ENCODE measurements around the gene SLC22A23.

SLC22A23 gene

DNA sequence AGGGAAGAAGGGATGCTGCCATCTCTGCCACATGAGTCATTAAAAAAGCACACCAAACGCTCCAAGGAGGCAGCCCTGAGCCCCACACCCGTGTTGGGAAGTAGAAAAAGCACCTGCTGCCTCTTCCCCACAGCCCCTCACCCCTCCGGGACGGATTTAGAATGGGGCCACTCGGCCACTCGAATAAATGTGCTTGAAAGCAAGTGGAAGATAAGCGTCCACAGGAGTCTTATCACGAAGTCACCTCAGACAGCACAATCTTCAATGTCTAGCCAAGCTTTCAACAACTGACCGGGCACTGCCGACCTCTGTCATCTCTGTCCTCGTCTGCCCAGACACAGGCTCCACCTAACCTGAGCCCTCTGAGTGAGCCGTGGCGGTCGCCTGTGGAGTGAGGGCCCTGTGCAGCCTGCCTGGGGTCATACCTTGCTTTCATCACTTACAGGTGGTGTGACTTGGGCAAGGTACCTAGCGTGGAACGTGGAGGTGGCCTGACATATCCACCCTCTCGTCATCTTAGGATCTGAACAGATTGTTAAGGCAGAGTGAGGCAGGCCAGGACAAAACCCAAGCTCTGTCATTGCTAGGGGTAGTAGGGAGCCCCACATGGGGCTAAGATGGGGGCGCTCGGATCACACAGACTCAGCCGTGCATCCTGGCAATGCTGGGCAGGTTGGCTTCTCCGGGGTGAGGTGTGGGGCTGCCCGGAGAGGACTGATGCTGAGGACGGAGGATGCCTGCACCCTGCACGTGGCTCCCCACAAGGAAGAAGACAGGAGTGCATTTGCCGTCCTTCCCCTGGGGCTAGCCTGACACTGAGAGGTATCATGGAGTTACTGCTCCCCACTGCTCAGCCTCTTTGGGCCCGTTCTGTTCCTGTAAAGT, 163.3 kb downstream of the SLC22A23 start:
- no peak for DNase-seq

DNA sequence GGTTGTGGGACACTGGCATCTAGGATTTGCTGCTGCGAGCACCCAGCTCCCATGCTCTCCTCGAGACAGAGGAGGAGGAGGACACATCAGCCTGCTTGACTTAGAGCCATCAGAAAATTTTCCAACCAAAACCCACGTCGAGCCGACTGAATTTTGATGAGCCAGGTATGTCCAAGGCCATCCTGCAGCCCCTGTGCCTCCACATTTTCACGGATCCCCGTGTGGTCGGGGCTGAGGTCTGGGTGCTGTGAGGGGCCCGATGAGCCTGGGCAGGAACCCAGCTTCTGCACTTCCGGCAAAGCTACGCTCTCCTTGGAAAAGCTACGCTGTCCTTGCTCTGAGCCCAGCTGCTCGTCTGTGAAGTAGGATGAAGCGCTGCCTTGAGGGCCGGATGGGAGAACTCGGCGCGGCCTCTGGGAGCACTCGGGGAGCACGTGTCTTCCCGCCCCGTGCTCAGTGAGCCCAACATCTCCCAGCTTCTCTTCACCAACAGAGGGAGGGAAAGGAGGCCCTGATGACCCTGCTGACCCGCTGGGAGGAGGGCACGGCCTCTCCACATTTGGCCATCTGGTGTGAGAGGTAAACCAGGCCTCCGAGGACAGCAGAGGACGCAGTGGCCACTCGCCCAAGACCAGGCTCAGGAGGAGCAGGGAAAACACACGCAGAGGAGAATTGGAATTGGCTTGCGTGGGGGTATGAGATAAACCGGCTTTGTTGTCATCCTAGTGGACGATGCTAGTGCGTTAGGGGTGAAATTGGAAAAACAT, 164.2 kb downstream of the SLC22A23 start:
- DNase-seq = no peak

DNA sequence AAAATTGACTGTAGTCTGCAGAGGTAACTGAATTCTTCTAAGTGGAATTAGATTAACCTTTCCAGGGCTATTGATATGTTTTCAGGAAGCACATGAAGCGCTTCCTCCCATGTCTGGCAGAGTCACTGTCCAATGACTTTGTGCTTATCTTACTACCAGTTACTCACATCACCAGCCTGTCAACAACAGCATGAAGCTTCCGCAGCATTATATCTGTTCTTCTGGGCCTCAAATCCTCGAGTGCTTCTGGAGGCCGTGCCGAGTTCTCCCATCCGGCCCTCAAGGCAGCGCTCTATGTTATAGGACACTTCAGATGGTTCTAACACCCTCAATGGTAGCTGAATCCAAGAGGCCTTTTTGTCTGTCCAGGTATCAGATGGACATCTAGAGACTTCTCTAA, 164.9 kb downstream of the SLC22A23 start:
- DNase-seq = peak; percentile 42

DNA sequence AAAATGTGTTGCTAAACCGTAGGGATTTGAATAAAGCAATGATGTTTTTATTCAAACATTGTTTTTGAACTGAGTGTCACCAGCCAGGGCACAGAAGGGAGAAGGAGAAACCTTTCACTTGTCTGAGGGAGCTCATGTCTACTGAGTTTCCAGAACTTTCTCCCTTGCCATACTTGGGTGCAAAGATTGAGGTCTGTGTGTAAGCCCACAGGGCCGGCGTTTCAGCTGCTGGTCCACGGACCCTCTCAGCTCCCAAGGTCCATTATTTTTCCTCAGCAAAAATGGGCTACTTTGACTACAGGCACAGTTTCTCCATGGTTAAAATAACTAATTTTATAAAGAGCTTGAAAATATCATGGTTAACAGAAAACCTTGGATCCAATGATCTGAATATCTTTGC, 165.5 kb downstream of the SLC22A23 start:
- no peak for DNase-seq

DNA sequence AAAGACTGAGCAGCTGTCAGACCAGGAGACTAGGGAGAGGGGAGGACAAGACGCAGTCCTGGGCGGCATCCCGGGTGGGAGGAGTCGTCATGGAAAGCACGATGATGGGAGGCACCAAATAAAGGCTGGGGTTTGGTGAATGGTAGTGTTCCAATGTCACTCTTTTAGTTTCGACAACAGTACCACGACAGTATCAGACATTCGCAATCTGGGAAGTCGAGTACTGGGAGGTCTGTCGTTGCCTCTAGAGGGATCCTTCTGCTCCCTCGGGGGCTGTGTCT, 166.0 kb downstream of the SLC22A23 start:
- no peak for DNase-seq

DNA sequence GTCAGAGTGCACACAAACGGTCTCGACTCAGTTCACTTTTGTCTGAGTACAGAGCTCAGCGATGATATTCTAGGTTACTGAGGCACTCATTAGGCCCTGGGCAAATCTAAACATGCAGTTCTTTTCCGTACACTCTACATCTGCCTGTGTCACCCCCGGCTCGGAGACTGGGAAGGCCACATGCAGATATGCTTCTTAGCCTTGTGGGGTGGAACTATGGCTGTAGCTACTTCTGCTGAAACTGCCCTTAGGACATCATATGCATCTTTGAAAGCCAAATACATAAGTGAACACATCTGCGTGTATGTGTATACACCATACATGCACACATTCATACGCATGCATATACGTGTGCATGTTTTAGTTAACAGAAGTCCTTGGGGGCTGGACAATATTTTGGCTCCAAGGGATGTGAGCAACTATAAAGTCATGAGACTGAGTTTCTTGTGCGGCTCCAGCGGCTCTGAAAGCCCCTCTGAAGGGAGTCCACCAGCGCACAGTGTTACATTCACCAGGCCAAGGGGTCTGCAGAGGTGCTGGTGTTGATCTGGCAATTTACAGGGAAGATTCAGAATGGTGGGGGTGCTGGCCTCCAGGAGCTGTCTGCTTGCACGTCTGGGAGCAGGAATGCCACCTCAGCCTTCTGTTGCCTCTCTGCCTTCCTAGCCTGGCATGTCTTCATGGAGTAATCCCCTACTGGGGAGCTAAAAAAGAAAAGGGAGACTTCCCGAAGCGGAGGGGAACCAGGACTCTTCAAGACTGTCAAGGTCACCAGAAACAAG, 166.5 kb downstream of the SLC22A23 start:
- DNase-seq = no peak

DNA sequence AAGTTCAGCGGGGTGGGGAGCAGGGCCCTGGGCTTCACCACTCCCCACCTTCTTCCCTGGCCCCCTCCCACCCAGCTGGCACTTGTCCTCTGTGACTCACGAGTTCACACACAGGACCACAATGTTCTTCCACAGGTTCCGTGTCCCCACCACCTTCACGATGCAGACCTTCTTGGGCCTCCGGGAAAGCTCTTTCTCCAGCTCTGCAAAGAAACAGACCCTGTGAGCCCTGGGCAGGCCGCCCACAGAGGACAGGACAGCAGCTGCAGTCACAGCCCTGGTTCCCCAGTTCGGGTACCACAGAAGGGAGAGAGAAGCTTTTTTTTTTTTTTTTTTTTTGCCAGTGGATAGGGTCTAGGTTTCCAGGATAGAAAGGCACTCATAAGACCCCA, 167.2 kb downstream of the SLC22A23 start:
- no peak for DNase-seq

DNA sequence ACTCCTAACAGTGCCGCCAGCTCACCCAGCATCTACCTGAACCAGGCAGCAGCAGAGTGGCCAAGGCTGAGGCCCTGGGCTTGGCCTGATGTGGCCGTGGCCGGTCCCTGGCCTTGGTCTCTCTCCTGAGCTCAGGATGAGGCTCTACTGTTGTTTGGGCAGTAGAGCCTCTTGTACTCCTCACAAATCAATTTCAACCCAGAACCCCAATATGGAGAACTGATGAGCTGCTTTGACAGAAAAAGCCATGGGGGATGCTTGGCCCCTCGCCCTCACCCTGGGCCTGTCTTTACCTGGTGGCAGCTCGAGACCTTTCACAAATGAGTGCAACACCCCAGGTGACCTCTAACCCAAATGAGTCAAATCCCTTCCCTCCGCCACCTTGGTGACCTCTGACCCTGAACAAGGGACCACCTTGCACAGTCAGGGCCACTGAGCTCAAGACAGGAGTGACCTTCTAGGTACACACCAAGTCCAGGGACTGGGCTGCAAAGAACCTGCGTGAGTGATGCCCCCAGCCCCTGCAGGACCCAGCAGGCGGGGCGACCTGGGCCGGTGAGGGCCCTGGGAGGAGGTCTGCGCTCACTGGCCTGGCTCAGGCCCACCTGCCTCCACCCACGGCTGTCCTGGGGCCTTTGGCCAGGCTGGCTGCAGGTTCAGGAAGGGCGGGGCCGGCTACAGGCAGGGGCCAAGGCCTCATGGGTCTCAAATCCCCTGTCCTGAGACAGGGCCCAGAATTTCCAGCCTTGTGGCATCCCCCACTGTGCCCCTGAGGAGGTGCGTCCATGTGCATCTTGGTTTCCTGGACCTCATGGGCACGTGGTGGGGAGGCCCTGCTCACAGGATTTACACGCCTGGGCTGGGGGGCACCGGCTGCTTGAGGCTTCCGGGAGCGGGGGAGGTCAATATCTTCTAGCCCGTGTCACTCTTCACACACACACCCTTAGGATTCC, 167.9 kb downstream of the SLC22A23 start:
- no peak for DNase-seq

DNA sequence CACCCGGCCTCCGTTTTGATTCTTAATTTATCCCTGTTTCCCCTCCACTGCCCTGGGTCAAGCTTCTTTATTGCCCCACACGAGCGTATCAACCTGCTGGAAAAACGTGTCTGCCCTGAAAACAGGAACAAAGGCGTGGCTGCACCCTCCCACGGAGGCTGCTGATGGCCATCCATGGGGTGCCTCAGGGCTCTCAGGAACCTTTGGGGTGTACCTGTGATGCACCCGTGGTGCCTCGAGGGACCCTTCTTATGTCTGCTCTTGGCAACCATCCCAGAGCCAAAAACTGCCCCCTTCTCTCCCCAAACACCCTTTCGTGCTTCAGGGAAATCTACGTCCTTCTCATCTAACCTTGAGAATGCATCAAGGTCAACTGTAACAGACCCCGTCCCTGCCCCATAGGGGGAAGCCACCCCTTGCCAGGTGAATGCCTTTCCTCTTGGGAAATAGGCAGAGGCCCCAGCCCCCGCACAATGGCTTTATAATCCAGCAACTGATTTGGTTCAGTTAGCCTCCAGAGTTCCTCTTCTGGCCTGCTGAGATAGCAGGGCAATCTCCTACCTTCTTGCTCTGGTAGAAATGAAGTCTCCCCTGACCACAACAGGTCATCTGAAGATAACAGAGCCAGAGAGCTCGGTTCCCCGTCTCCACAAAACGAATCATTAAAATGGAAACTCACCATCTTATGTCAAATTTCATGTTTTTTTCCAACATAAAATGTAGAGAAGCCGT, 168.7 kb downstream of the SLC22A23 start:
- peak; percentile 92 for DNase-seq

DNA sequence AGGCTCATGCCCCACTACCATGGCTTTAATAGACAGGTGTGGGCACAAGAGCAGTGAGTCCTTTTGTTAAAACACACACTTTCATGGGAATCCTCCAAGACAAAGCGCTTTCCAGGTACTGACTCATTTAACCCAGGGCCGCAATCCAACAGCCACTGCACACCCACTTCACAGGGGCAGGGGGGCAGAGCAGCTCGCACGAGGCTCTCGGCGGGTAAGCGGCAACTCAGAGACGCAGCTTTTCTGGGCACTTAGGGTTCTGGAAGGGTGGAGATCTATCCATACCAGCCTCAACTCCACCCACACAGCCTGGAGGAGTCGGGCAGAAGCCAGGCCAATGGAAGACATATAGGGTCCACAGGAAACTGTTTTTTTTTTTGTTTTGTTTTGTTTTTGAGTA, 169.5 kb downstream of the SLC22A23 start:
- DNase-seq = peak; percentile 26

DNA sequence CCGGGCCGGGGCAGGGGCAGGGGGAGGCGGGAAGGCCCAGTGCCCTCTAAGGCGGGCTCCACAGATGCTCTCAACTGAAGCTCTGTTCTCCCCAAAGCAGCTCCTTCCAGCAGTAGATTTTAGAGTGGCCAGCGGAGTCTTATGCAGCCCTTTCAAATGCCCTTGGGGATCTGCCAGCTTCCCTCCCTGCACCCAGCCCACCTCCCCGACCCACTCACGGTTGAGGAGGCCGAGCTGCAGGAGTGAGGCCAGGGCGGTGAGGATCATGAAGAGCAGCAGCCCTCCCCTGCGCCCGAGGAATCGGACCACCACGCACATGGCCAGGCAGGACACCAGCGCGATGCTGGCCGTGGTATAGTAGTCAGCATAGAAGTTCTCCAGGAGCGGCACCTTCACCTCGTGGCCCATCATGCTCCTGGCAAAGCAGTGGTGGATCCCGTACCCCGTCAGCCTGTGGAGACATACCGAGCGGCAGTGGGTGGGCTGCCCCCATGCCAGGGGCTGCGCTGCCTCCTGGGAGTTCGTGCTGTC, 170.1 kb downstream of the SLC22A23 start:
- DNase-seq = no peak

DNA sequence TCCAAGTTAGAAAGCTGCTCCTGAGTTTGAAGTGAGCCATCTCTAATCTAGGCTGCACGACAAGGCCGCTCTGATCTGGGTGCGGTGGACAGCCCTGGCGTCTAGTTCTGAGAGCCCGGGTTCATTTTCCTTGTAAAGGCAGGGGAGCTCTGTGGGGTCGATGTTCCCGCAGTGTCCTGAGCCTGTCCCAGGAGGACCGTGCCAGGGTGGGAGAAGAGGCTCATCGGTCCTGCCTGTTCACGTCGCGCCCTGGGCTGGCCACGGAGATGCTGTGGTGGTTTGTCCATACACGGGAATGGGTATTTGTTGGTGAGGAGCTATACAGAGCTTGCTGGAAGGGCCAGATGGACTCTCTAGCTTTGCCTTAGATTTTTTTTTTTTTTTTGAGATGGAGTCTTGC, 171.1 kb downstream of the SLC22A23 start:
- no peak for DNase-seq

DNA sequence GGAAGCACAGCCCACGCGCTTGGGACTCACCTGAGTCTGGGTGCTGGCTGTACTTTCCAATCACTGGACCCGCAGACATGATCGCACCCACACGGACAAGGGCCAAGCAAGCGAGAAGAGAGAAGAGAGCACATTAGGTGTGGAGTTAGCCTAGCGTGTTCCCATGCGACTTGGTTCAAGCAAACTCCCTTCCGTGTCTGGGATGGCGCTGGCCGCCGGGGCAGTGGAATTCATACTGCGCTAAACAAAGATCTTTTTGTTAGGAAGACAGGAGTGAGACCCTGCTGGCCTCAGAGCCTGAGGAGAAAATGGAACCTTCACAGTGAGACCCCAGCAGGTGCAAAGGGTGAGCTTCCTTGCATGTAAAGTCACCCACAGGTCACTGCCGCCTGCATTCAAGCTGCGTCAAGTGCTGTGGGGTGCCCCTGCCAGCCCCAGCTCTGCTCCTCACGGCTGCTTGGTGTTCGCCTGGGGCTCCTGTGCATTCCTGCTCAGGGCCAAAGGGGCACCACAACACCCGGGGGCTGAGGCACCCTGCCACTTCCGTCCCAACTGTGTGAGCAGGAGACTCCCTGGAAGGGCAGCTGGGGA, 171.7 kb downstream of the SLC22A23 start:
- no peak for DNase-seq

DNA sequence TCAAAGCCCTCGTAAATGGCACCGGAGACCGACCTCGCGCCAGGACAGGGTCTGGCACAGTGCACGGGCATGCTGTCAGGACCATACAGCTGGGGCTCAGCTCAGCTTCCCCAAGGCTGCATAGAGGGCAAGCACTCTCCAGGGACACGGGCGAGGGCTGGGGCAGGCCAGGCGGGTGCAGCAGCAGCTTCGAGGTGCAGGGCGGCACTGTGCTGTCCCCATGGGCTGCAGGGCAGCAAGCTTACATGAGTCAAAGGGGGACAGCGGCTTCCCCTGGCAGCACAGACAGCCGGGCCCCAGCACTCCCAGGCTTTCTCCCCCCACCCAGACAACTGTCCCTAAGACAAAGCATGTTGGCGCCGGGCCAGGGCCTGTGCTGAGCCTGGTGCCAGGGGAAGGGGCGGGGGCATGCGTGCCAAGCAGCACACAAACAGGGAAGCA, 172.4 kb downstream of the SLC22A23 start:
- DNase-seq = peak; percentile 52

DNA sequence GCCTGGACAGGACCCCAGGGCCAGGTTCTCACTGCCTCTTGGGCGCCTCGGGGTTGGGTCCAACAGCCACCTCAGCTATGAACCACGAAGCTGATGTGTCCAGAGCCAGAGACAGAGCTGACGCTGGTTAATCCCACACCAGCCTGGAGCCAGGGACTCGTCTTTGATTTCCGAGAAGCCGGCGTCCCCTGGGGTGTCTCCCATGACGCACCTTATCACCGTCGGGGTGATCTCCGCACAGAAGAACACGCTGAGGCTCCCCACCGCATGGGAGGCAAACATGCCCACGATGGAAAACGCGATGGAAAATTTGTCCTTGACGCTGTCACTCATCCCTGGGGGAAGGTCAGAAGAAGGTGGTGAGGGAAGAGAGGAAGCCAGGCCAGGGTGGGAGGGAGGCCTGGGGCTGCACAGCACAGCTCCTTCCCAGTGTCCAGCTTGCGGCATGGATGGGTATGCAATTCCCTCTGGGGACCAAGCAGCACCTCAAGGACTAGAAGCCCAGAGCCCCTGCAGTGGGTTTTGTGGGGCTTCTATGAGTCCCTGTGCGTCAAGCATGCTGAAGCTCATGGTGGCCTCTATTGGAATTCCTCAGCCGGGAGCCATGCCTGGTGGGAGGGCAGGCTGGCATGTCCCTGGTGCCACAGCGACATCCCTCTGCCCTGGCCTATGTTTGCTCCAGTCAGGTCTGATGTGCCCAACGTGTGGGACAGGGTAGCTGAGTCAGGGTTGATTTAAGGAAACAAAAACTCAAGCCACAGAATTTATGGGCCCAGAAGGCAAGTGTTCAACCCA, 173.0 kb downstream of the SLC22A23 start:
- DNase-seq = no peak

DNA sequence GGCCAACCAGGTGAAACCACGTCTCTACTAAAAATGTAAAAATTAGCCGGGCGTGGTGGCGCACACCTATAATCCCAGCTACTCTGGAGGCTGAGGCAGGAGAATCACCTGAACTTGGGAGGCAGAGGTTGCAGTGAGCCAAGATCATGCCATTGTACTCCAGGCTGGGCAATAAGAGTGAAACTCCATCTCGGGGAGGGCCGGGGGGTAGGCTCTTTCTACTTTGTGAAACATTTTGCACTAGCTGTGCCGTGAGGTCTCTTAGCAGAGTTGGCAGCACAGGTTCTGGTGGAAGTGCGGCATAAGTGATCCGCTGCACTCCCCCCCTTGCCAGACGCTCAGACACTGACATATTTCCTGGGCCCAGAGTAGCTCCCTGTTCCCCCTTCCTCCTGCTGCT, 173.6 kb downstream of the SLC22A23 start:
- no peak for DNase-seq

DNA sequence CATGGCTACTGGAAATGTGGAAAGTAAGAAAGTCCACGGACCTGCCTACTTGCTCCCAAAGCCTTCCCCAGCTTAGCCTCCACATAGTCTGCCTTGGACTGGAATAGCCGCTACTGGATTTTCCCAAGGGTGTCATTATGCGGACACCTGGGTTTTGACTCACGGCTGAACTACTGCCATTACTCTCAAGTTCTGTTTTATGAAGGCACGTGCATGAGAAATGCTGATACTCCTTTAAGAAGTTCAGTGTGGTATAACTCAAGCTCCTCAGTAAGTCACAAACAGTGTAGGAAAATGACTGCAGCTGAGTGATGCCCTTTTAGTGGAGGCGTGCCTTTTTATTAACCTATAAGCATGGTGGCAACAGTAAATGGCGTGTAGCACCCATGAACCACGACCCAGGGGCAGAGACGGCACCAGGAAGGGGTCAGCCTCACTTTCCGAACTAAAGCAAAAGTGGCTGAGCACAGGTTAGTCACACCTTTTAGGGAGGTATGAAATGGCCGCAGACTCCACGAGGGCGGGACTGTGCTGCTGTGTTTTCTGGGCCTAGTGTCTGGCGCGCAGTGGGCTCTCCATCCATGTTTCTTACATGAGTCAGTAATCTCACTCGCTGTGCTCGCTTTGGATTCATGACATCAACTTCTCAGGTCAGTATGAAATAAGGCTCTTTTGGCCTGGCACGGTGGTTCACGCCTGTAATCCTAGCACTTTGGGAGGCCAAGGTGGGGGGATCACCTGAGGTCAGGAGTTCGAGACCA, 174.2 kb downstream of the SLC22A23 start:
- DNase-seq = no peak

DNA sequence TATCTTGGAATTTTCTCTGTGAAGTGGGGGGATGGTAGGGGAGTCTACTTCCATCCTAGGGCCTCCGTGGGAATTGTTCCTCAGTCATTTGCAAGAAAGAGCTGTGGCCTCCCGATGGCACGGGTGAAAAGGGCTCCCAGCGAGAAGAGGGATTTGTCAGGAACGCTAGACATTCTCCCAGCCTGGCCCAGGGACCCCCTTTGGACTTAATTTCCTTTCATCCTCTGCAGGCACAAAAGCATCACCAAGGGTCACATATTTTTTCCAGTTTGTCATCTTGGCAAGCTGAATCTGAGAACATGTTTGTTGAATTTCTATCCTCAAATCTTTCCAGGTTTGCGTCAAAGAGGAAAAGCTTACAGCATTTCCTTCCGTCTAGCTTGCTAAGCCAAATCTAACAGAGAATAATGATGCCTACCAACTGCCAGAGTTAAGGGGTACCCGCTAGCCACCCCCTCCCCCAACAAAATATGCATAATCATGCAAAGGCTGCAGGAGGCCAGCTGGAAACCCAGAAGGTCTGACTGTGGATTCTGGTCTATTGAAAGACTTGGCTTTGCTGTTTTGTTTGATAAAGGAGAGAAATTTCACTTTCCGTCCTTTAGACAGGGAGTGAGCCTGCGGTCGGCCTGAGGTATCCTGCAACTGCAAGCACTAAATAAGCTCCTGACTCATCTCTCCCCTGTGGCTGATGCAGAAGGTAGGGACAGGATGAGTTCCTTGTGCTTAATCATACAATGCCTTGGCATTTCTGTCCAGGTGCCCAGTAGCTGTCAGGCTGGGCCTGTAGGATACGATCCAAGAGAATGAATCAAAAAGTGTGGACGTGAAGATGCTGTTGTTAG, 175.0 kb downstream of the SLC22A23 start:
- peak; percentile 32 for DNase-seq

Data from hematopoietic multipotent progenitor cell treated with erythropoietin and hydrocortisone succinate and interleukin-3 and kit ligand, for 4 days (in vitro differentiated cells).